SK-N-SH (cell line): ENCODE measurements around the gene DCBLD1. TPM values are rescaled to one million over a fixed set of nuclear protein-coding genes. Genes with fewer than 3 reads are reported as not detected.

Source experiments
- CTCF ChIA-PET: fragments of 300-600, 350-600 bp; formaldehyde crosslinking; extraction: SDS; loops from one replicate; lab custom pipeline; 2021; lab: Yijun Ruan, JAX
- POLR2A ChIA-PET: fragments of 350-600 bp; sonication (Branson Sonifier 250); formaldehyde crosslinking; extraction: SDS; loops from one replicate; lab custom pipeline; 2020; ENCODE audit warnings: antibody characterized with exemption, inconsistent platforms; lab: Yijun Ruan, JAX
- DNase-seq: peaks from one replicate; pipeline ENCODE4 v3.0.0; 2012
- H2AFZ ChIP-seq: fragments of 200-600 bp; sonication (generic); 2 replicates; pipeline ENCODE4 v1.8.1; 2016; ENCODE audit warnings: antibody characterized with exemption, mild to moderate bottlenecking, low read depth
- H3F3A ChIP-seq: fragments of 200-600 bp; sonication (generic); replicated peaks from 2 replicates; pipeline ENCODE3; 2016; ENCODE audit warnings: antibody characterized with exemption, mild to moderate bottlenecking; ENCODE audit not compliant: insufficient read depth
- H3K27ac ChIP-seq, 2 experiments: fragments of 200-500 bp in 1 of 2; fragments of 200-600 bp in 1 of 2; sonication (Bioruptor generic) in 1 of 2; sonication (generic), shearing (Covaris generic) in 1 of 2; 2 replicates each; pipeline versions ENCODE4 v1.5.1 to v1.6.1; 2014 to 2016; ENCODE audit warnings: low read depth in 2 of 2, inconsistent platforms in 1 of 2, low read length in 1 of 2, mild to moderate bottlenecking in 1 of 2, mixed read lengths in 1 of 2
- H3K27me3 ChIP-seq: fragments of 200-600 bp; sonication (generic), shearing (Covaris generic); 2 replicates; pipeline ENCODE4 v1.6.1; 2016; ENCODE audit warnings: mixed run types; ENCODE audit not compliant: insufficient read depth
- H3K36me3 ChIP-seq, 2 experiments: fragments of 200-500 bp in 1 of 2; fragments of 200-600 bp in 1 of 2; sonication (Bioruptor generic) in 1 of 2; sonication (generic) in 1 of 2; replicated peaks in 1 of 2; 2 replicates each; pipeline versions ENCODE3 to v1.5.1; 2014 to 2016; ENCODE audit warnings: low read length in 1 of 2, mild to moderate bottlenecking in 1 of 2; ENCODE audit not compliant: insufficient read depth in 2 of 2, control insufficient read depth in 1 of 2
- H3K4me1 ChIP-seq, 2 experiments: fragments of 200-500 bp in 1 of 2; fragments of 200-600 bp in 1 of 2; sonication (Bioruptor generic) in 1 of 2; sonication (generic), shearing (Covaris generic) in 1 of 2; 2 replicates each; pipeline versions ENCODE4 v1.5.1 to v1.6.1; 2014 to 2016; ENCODE audit warnings: low read depth in 1 of 2, low read length in 1 of 2, mixed run types in 1 of 2; ENCODE audit not compliant: insufficient read depth in 2 of 2, control insufficient read depth in 1 of 2
- H3K4me2 ChIP-seq: fragments of 200-600 bp; sonication (generic), shearing (Covaris generic); 2 replicates; pipeline ENCODE4 v1.6.1; 2017; ENCODE audit warnings: mixed run types
- H3K4me3 ChIP-seq, 2 experiments: fragments of 200-500 bp in 1 of 2; fragments of 200-600 bp in 1 of 2; sonication (Bioruptor generic) in 1 of 2; sonication (generic), shearing (Covaris generic) in 1 of 2; 2 replicates each; pipeline versions ENCODE4 v1.5.1 to v1.8.1; 2014 to 2016; ENCODE audit warnings: low read depth in 2 of 2, inconsistent platforms in 1 of 2, low read length in 1 of 2, mild to moderate bottlenecking in 1 of 2, mixed read lengths in 1 of 2, moderate library complexity in 1 of 2
- H3K79me2 ChIP-seq: fragments of 200-600 bp; sonication (generic); 2 replicates; pipeline ENCODE4 v1.8.1; 2017; ENCODE audit warnings: mild to moderate bottlenecking; ENCODE audit not compliant: insufficient read depth
- H3K9ac ChIP-seq: fragments of 200-600 bp; sonication (generic); 2 replicates; pipeline ENCODE4 v1.6.1; 2017; ENCODE audit warnings: mixed run types
- H3K9me2 ChIP-seq: fragments of 200-600 bp; sonication (generic); 2 replicates; pipeline ENCODE4 v1.6.1; 2017; ENCODE audit warnings: mixed run types
- H3K9me3 ChIP-seq: fragments of 200-600 bp; sonication (generic); 2 replicates; pipeline ENCODE4 v1.6.1; 2017; ENCODE audit warnings: mixed run types, mild to moderate bottlenecking, moderate library complexity
- H4K20me1 ChIP-seq: fragments of 200-600 bp; sonication (generic); 2 replicates; pipeline ENCODE4 v1.6.1; 2017; ENCODE audit warnings: mild to moderate bottlenecking, mixed run types; ENCODE audit not compliant: insufficient read depth
- ELF1 ChIP-seq: IDR thresholded peaks from 2 replicates; pipeline ENCODE4 v1.4.0; 2012
- EP300 ChIP-seq, 2 experiments: IDR thresholded peaks; 2 replicates each; pipeline versions ENCODE4 v1.4.0 to v1.6.1; 2012; ENCODE audit warnings: borderline replicate concordance in 1 of 2, low read depth in 1 of 2, low read length in 1 of 2
- FOXM1 ChIP-seq: IDR thresholded peaks from 2 replicates; pipeline ENCODE4 v1.4.0; 2012; ENCODE audit warnings: low read depth, mild to moderate bottlenecking
- GABPA ChIP-seq: IDR thresholded peaks from 2 replicates; pipeline ENCODE4 v1.4.0; 2012; ENCODE audit warnings: low read depth, mild to moderate bottlenecking
- IRF3 ChIP-seq: fragments of 150-350 bp; IDR thresholded peaks from 2 replicates; pipeline ENCODE4 v1.6.1; 2016; ENCODE audit warnings: mild to moderate bottlenecking, low read depth, low read length
- JUND ChIP-seq: IDR thresholded peaks from 2 replicates; pipeline ENCODE4 v1.4.0; 2012
- MAX ChIP-seq: IDR thresholded peaks from 2 replicates; pipeline ENCODE4 v1.4.0; 2012; ENCODE audit warnings: low read depth
- NFIC ChIP-seq: IDR thresholded peaks from 2 replicates; pipeline ENCODE4 v1.4.0; 2012; ENCODE audit warnings: borderline replicate concordance
- PBX3 ChIP-seq: IDR thresholded peaks from 2 replicates; pipeline ENCODE4; 2012
- POLR2AphosphoS5 ChIP-seq: IDR thresholded peaks from 2 replicates; pipeline ENCODE4 v1.6.1; 2012; ENCODE audit warnings: low read depth, low read length
- RAD21 ChIP-seq: IDR thresholded peaks from 2 replicates; pipeline ENCODE4 v1.6.1; 2012; ENCODE audit warnings: mild to moderate bottlenecking, low read length
- REST ChIP-seq: IDR thresholded peaks from 2 replicates; pipeline ENCODE4 v1.6.1; 2012; ENCODE audit warnings: mild to moderate bottlenecking, low read depth, low read length, moderate library complexity
- SIN3A ChIP-seq: IDR thresholded peaks from 2 replicates; pipeline ENCODE4 v1.6.1; 2012; ENCODE audit warnings: low read depth, mild to moderate bottlenecking, low read length, moderate library complexity, borderline replicate concordance
- TCF12 ChIP-seq: IDR thresholded peaks from 2 replicates; pipeline ENCODE4 v1.4.0; 2012
- TEAD4 ChIP-seq: IDR thresholded peaks from 2 replicates; pipeline ENCODE4 v1.4.0; 2012; ENCODE audit warnings: mild to moderate bottlenecking, borderline replicate concordance; ENCODE audit not compliant: insufficient read depth
- USF2 ChIP-seq: fragments of 150-350 bp; IDR thresholded peaks from 2 replicates; pipeline ENCODE4 v1.6.1; 2017; ENCODE audit warnings: antibody characterized with exemption, low read length, low read depth, borderline replicate concordance
- YY1 ChIP-seq: IDR thresholded peaks from 2 replicates; pipeline ENCODE4 v1.4.0; 2012; ENCODE audit warnings: low read depth, mild to moderate bottlenecking
- WGBS: methylation state at CpG from one replicate; pipeline ENCODE4 v1.1.6; 2017; ENCODE audit warnings: low lambda C conversion rate; 5-methylcytosine and 5-hydroxymethylcytosine counted together
- polyA plus RNA-seq, 3 experiments: library from polyadenylated mRNA; depleted of rRNA; stranded (reverse); fragments of >200 nt; gene quantifications; 2 replicates each; pipeline ENCODE4 v1.2.3, GENCODE V29; 2012

The DCBLD1 gene
- polyA plus RNA-seq, 1 of the 3 experiments (the other 2 are of a cell fraction), result 82.2 TPM

- Histone ChIP-seq H3K4me2 (peak overlapping the region; percentile 49; the same call in 1 of the 2 replicates), H3K27me3 (no peaks in the 10 kb centered on the region), H3K79me2 (peaks cover 96% of the 10 kb centered on the region), H3K9me3 (no peaks in the 10 kb centered on the region), H3K4me3 (no peak overlapping the region; a peak in 1 of 4 replicates), H3K27ac (peak overlapping the region; percentile 56 to 79; a peak in 3 of 4 replicates), H2AFZ (no peak overlapping the region), H3F3A (peaks cover 24% of the 10 kb centered on the region), H3K9me2 (no peaks in the 10 kb centered on the region), H3K4me1 (peaks cover 0 to 23% of the 10 kb centered on the region in 2 experiments; a peak in 3 of 4 replicates), H3K36me3 (peaks cover 16 to 67% of the 10 kb centered on the region in 2 experiments), H4K20me1 (no peaks in the 10 kb centered on the region), H3K9ac (no peak overlapping the region)
- 9% methylated on average over 3 of the region's 3 CpGs for WGBS
- CTCF ChIA-PET, result no interaction called here
- TF ChIP-seq JUND (0 out of 2 replicates have a peak, but pooled peaks have one; percentile 36), TEAD4 (peak; percentile 59; the same call in 1 of the 2 replicates), NFIC (peak; percentile 39), REST (0 out of 2 replicates have a peak, but pooled peaks have one; percentile 11), POLR2AphosphoS5 (peak; percentile 58), IRF3 (no peak), ELF1 (peak; percentile 24; the same call in 1 of the 2 replicates), GABPA (no peak), TCF12 (peak; percentile 89), FOXM1 (0 out of 2 replicates have a peak, but pooled peaks have one; percentile 37), USF2 (no peak), SIN3A (peak; percentile 26; the same call in 1 of the 2 replicates), RAD21 (no peak), EP300 (IDR thresholded peaks at IDR 0.05; ENCODE audit: borderline replicate concordance in 1 of 2, low read depth in 1 of 2, low read length in 1 of 2) (peak; percentile 52 to 83), PBX3 (peak; percentile 73), MAX (peak; percentile 33; the same call in 1 of the 2 replicates), YY1 (no peak)
- DNase-seq, result no peak
- POLR2A ChIA-PET, result no interaction called here
These were observed 23.8 kb downstream of the DCBLD1 start for GRCh38 chr6:117506180-117506835.
